AG09309 (cell line): Measurements from ENCODE around the gene ZNF521.

ENCODE experiments used
- DNase-seq: peaks from one replicate; pipeline ENCODE4 v3.0.0-alpha.2; 2010; ENCODE audit warnings: low read depth
- H3K4me3 ChIP-seq: 2 replicates; pipeline ENCODE4 v1.5.1; 2011; ENCODE audit warnings: mild to moderate bottlenecking, low read depth, low read length, moderate library complexity; ENCODE audit not compliant: control insufficient read depth
- CTCF ChIP-seq: IDR thresholded peaks from 2 replicates; pipeline ENCODE4 v1.5.1; 2011; ENCODE audit warnings: mild to moderate bottlenecking, low read depth, low read length, inconsistent platforms; ENCODE audit not compliant: insufficient read depth, control insufficient read depth; ENCODE audit errors: missing control alignments

ZNF521 gene

GRCh38 chr18:25075331-25075730, 276.6 kb downstream of the ZNF521 start:
- no peak for DNase-seq
- no peak overlapping the region for H3K4me3 ChIP-seq
- TF ChIP-seq CTCF, result no peak

GRCh38 chr18:25074925-25075324, 277.0 kb downstream of the ZNF521 start:
- no peak for DNase-seq
- H3K4me3 ChIP-seq, result no peak overlapping the region
- TF ChIP-seq CTCF, result no peak

- TF ChIP-seq CTCF, result no peak
- no peak overlapping the region for H3K4me3 ChIP-seq
- DNase-seq, result no peak
These were observed 279.8 kb downstream of the ZNF521 start for GRCh38 chr18:25072205-25072604.

GRCh38 chr18:25067275-25068025, 284.5 kb downstream of the ZNF521 start:
- no peak for DNase-seq
- no peak overlapping the region for H3K4me3 ChIP-seq
- no peak for TF ChIP-seq CTCF

GRCh38 chr18:25066516-25066915, 285.4 kb downstream of the ZNF521 start:
- no peak for TF ChIP-seq CTCF
- no peak for DNase-seq
- no peak overlapping the region for H3K4me3 ChIP-seq

GRCh38 chr18:25062720-25063119, 289.2 kb downstream of the ZNF521 start:
- no peak for TF ChIP-seq CTCF
- DNase-seq, result no peak
- H3K4me3 ChIP-seq, result no peak overlapping the region
